ENCODE results near the gene SORBS1.

SORBS1 gene

DNA sequence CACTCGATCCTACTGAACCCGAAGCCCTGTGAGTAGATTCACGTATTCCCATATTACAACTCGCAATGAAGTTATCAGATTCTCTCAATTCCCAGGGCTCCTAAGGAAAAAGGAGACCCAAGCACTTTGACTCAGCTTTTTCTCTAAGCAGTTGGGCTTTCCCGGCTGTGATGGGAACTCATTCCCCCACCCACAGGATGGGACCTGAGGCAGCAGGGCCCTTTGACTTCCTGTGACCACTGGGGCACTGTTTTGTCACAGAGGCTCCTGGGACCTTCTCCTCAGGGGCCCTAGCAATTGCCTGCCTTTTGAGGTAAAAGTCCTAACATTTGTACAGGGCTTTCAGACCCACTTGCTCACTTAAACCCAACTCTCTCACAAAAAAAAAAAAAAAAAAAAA lies 147.6 kb downstream of the SORBS1 start:
- no peak overlapping the region for H3K4me3 ChIP-seq (ENCODE audit: low read depth, low read length)
- in situ Hi-C loops (cut with HindIII; ENCODE audit: low sequenced_read_pairs) = loop anchor here (25.0 kb wide), 1 partner anchor 174 kb away; no protein-coding TSS in a partner anchor
- TF ChIP-seq, protein P1, sequence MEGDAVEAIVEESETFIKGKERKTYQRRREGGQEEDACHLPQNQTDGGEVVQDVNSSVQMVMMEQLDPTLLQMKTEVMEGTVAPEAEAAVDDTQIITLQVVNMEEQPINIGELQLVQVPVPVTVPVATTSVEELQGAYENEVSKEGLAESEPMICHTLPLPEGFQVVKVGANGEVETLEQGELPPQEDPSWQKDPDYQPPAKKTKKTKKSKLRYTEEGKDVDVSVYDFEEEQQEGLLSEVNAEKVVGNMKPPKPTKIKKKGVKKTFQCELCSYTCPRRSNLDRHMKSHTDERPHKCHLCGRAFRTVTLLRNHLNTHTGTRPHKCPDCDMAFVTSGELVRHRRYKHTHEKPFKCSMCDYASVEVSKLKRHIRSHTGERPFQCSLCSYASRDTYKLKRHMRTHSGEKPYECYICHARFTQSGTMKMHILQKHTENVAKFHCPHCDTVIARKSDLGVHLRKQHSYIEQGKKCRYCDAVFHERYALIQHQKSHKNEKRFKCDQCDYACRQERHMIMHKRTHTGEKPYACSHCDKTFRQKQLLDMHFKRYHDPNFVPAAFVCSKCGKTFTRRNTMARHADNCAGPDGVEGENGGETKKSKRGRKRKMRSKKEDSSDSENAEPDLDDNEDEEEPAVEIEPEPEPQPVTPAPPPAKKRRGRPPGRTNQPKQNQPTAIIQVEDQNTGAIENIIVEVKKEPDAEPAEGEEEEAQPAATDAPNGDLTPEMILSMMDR (IDR thresholded peaks at IDR 0.05; ENCODE audit: low read depth, low read length, missing control alignments) = no peak
- DNase-seq (ENCODE audit: low read depth) = no peak

DNA sequence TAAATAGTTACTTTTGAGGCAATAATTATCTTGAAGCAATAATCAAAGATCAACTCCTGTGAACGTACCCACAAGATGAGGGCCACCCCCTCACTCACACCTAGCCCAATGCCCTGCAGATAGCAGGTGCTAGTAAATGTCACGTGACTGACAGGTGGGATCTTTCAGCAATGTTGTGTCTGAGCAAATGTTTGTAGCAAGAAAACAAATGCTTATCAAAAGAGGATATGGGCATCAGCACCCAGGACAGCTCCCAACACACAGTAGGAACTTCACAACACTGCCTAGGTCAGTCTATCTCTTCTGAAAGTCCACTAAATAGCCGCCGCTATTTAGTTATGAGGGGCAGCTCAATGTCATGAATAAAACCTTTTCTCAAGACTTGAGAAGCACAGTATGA lies 149.5 kb downstream of the SORBS1 start:
- in situ Hi-C loops (cut with HindIII; ENCODE audit: low sequenced_read_pairs) = loop anchor here (25.0 kb wide), 1 partner anchor 176 kb away; no protein-coding TSS in a partner anchor
- TF ChIP-seq, protein P1 (IDR thresholded peaks at IDR 0.05; ENCODE audit: low read depth, low read length, missing control alignments) = no peak

DNA sequence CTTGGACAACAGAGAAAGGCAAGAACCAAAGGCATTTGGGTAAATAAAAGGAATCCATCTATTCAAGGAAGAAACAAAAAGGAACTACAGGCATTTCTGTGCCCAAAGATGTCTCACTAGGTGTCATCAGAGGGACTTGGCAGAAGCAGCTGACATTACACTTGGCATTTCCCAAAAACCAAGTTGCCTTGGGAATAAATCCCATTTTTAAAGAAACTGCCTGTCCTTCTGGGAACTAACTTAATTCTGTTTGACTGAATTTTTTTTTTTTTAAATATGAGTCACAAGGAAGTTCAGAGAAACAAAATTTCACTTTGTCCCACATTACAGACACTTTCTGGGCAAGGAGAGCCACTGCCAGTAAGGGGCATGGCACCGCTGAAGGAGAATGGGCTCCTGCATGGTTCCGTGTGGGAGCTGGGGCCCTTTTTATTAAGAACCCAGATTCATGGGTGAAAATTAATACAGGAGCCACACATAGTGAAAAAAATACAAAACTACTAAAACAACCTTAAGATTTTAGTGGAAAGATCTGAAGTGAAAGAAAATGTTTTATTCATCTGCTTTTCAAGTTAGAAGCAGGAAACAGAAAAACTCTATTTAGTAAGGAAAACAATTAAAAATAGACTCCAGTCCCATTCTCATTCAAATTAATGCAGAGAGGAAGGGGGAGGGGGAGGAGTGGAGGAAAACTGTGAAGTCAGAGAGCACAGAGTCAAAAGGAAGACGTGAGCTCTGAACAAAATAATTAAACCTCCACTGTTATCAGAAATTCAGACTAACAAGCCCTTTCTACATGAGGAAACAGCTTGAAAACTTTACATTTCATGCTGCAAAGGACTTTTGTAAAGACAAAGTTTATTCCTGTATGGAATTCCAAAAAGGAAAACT lies 151.9 kb downstream of the SORBS1 start:
- in situ Hi-C loops (cut with HindIII; ENCODE audit: low sequenced_read_pairs) = loop anchor here (25.0 kb wide), 1 partner anchor 178 kb away; no protein-coding TSS in a partner anchor
- no peak for DNase-seq (ENCODE audit: low read depth)
- H3K4me3 ChIP-seq (ENCODE audit: low read depth, low read length) = no peak overlapping the region
- TF ChIP-seq, protein P1 (IDR thresholded peaks at IDR 0.05; ENCODE audit: low read depth, low read length, missing control alignments) = no peak

More for the DNA sequence above, 149.5 kb downstream of the SORBS1 start:
- H3K4me3 ChIP-seq (ENCODE audit: low read depth, low read length) = no peak overlapping the region
- DNase-seq (ENCODE audit: low read depth) = no peak

DNA sequence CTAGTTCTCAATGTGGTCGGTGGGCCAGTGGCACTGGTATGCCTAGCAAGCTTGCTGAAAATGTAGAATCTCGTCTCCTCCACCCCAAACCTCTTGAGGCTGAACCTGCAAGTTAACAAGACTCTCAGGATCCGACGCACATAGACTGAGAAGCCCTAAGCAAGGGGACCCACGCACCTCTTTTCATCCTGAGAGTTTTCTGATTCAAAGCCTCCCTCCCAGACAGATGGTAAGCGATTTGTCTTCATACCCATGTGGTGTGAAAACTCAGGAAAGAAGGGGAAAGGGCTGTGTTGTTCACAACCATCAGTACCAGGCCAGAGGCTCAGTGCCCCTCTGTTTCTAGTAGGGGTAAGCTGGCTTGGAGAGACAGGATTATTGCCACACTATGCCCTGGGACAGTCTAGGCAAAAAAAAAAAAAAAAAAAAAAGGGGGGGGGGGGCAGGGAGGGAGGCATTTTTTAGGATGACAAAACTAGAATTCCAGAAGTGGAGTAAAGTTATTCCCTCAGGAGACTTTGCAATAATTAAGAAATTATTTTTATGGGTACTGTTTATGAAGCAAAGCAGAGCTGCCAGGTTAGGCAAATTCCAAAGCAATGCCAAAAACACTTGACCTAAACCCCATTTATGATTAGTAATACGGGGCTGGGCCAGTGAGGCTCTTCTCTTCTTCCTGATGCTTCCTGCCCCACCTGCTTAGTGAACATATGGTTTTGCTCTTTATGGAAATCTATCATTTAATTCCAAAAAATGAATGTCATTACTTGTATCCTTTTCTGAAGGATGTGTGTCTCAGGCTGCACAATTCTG lies 152.8 kb downstream of the SORBS1 start:
- in situ Hi-C loops (cut with HindIII; ENCODE audit: low sequenced_read_pairs) = loop anchor here (25.0 kb wide), 1 partner anchor 179 kb away; no protein-coding TSS in a partner anchor
- DNase-seq (ENCODE audit: low read depth) = no peak
- TF ChIP-seq, protein P1 (IDR thresholded peaks at IDR 0.05; ENCODE audit: low read depth, low read length, missing control alignments) = no peak
- H3K4me3 ChIP-seq (ENCODE audit: low read depth, low read length) = no peak overlapping the region

DNA sequence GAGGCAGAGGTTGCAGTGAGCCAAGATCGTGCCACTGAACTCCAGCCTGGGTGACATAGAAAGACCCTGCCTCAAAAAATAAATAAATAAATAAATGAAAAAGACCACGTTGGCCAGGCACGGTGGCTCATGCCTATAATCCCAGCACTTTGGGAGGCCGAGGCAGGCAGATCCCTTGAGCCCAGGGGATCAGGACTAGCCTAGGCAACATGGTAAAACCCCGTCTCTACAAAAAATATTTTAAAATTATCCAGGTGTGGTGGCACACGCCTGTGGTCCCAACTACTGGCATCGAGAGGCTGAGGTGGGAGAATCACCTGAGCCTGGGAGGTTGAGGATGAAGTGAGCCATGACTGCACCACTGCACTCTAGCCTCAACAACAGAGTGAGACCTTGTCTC lies 153.6 kb downstream of the SORBS1 start:
- H3K4me3 ChIP-seq (ENCODE audit: low read depth, low read length) = no peak overlapping the region
- no peak for DNase-seq (ENCODE audit: low read depth)
- in situ Hi-C loops (cut with HindIII; ENCODE audit: low sequenced_read_pairs) = loop anchor here (25.0 kb wide), 1 partner anchor 180 kb away; no protein-coding TSS in a partner anchor
- TF ChIP-seq, protein P1 (IDR thresholded peaks at IDR 0.05; ENCODE audit: low read depth, low read length, missing control alignments) = no peak

GRCh38 chr10:95406651-95407280 lies 154.4 kb downstream of the SORBS1 start:
- TF ChIP-seq, protein P1 (IDR thresholded peaks at IDR 0.05; ENCODE audit: low read depth, low read length, missing control alignments) = no peak
- no peak for DNase-seq (ENCODE audit: low read depth)
- no peak overlapping the region for H3K4me3 ChIP-seq (ENCODE audit: low read depth, low read length)
- in situ Hi-C loops (cut with HindIII; ENCODE audit: low sequenced_read_pairs) = loop anchor here (25.0 kb wide), 1 partner anchor 181 kb away; no protein-coding TSS in a partner anchor

Measured in astrocyte of the cerebellum (primary cell).